K562 (cell line): ENCODE measurements around the gene ABHD17B. TPM values are rescaled to one million over a fixed set of nuclear protein-coding genes. Genes with fewer than 3 reads are reported as not detected.

Experiments used
- MTA2 ChIP-seq: fragments of 450-650 bp; IDR thresholded peaks from 2 replicates; pipeline ENCODE4 v1.6.1; 2016; ENCODE audit warnings: low read depth
- NR2C2 ChIP-seq, 2 experiments: fragments of 200-800 bp in 1 of 2; sonication (Bioruptor generic) in 1 of 2; sonication (generic) in 1 of 2; formaldehyde crosslinking in 1 of 2; IDR thresholded peaks; 2 replicates each; pipeline versions ENCODE4 v1.6.1 to v1.8.0; 2016 to 2022; ENCODE audit warnings: mild to moderate bottlenecking in 1 of 2, missing compliant biosample characterization in 1 of 2, missing genetic modification characterization in 1 of 2, missing genetic modification reagents in 1 of 2
- RFX1 ChIP-seq: fragments of 450-650 bp; IDR thresholded peaks from 2 replicates; pipeline ENCODE4 v1.6.1; 2016; ENCODE audit warnings: mild to moderate bottlenecking, moderate library complexity
- SP2 ChIP-seq: IDR thresholded peaks from 2 replicates; pipeline ENCODE4 v1.6.1; 2011; ENCODE audit warnings: mild to moderate bottlenecking, low read depth, low read length, moderate library complexity; ENCODE audit not compliant: poor library complexity, severe bottlenecking; ENCODE audit errors: extremely low read depth
- ZBTB11 ChIP-seq, 3 experiments: fragments of 200-800 bp in 1 of 3; fragments of 250-450 bp in 1 of 3; fragments of 450-650 bp in 1 of 3; sonication (Bioruptor Pico) in 1 of 3; sonication (Bioruptor generic) in 1 of 3; formaldehyde crosslinking in 1 of 3; IDR thresholded peaks; 2 replicates each; pipeline versions ENCODE4 v1.6.1 to v1.8.0; 2016 to 2022; ENCODE audit warnings: mild to moderate bottlenecking in 2 of 3, missing genetic modification characterization in 2 of 3, missing compliant biosample characterization in 1 of 3, moderate library complexity in 1 of 3
- ZEB2 ChIP-seq: fragments of 450-650 bp; IDR thresholded peaks from 2 replicates; pipeline ENCODE4 v1.6.1; 2016
- polyA plus RNA-seq, 8 experiments: library from polyadenylated mRNA; depleted of rRNA in 4 of 8; stranded (reverse) in 5 of 8; unstranded in 3 of 8; fragments of >200 nt; fragmentation: Nextera tagmentation in 2 of 8; fragmentation: Illumina TruSeq in 1 of 8; extraction: Ambion mirVana in 2 of 8; extraction: Trizol in 1 of 8; gene quantifications; 2 replicates each; pipeline versions ENCODE4 v1.2.1 to v1.2.3, GENCODE V29; 2011 to 2014; ENCODE audit warnings: inconsistent platforms in 1 of 8, missing spikeins in 1 of 8
- total RNA-seq, 7 experiments: library from RNA; depleted of rRNA in 6 of 7; stranded (reverse); fragments of >200 nt in 6 of 7; fragmentation: Illumina TruSeq in 2 of 7; extraction: Trizol in 2 of 7; gene quantifications; 2 replicates each; pipeline versions ENCODE4 v1.2.1 to v1.2.3, GENCODE V29; 2011 to 2021; ENCODE audit warnings: low replicate concordance in 1 of 7
- TF ChIP-seq, protein P1 (sequence below): fragments of 200-600 bp; sonication (generic); IDR thresholded peaks from one replicate; pipeline ENCODE4 v1.6.1; 2012; ENCODE audit warnings: mild to moderate bottlenecking, low read depth, low read length, inconsistent platforms
- TF ChIP-seq, protein P2 (sequence below): fragments of 150-350 bp; IDR thresholded peaks from 2 replicates; pipeline ENCODE4 v1.6.1; 2014; ENCODE audit warnings: low read depth, mild to moderate bottlenecking, low read length, borderline replicate concordance

The ABHD17B gene
- total and polyA plus RNA-seq, 9 of the 15 experiments (the other 6 are each of a cell fraction or from before 2014, with no cell fraction given), result 1.9 to 13.4 (median 10.1) TPM

DNA sequence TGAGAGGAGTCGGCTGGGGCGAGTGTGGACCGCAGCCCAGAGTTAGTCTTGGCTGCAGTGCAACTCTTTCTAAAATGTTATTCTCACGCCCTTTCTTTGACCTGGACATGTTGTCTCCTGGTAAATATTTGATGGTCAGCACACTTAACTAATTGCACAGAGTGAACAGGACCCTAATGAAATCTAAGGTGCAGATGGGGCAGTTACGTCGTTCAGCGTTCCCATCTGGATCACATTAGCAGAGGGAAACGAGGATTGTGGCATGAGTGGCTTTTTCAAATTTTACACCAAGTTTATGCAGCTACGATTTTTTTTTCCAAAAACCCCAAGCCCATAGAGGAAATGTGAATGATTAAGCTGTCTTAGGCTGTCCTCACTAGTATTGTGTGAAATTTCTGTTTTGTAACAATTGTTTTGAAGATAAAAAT, 929 bp upstream of the ABHD17B start (continued):
- TF ChIP-seq, protein P1, sequence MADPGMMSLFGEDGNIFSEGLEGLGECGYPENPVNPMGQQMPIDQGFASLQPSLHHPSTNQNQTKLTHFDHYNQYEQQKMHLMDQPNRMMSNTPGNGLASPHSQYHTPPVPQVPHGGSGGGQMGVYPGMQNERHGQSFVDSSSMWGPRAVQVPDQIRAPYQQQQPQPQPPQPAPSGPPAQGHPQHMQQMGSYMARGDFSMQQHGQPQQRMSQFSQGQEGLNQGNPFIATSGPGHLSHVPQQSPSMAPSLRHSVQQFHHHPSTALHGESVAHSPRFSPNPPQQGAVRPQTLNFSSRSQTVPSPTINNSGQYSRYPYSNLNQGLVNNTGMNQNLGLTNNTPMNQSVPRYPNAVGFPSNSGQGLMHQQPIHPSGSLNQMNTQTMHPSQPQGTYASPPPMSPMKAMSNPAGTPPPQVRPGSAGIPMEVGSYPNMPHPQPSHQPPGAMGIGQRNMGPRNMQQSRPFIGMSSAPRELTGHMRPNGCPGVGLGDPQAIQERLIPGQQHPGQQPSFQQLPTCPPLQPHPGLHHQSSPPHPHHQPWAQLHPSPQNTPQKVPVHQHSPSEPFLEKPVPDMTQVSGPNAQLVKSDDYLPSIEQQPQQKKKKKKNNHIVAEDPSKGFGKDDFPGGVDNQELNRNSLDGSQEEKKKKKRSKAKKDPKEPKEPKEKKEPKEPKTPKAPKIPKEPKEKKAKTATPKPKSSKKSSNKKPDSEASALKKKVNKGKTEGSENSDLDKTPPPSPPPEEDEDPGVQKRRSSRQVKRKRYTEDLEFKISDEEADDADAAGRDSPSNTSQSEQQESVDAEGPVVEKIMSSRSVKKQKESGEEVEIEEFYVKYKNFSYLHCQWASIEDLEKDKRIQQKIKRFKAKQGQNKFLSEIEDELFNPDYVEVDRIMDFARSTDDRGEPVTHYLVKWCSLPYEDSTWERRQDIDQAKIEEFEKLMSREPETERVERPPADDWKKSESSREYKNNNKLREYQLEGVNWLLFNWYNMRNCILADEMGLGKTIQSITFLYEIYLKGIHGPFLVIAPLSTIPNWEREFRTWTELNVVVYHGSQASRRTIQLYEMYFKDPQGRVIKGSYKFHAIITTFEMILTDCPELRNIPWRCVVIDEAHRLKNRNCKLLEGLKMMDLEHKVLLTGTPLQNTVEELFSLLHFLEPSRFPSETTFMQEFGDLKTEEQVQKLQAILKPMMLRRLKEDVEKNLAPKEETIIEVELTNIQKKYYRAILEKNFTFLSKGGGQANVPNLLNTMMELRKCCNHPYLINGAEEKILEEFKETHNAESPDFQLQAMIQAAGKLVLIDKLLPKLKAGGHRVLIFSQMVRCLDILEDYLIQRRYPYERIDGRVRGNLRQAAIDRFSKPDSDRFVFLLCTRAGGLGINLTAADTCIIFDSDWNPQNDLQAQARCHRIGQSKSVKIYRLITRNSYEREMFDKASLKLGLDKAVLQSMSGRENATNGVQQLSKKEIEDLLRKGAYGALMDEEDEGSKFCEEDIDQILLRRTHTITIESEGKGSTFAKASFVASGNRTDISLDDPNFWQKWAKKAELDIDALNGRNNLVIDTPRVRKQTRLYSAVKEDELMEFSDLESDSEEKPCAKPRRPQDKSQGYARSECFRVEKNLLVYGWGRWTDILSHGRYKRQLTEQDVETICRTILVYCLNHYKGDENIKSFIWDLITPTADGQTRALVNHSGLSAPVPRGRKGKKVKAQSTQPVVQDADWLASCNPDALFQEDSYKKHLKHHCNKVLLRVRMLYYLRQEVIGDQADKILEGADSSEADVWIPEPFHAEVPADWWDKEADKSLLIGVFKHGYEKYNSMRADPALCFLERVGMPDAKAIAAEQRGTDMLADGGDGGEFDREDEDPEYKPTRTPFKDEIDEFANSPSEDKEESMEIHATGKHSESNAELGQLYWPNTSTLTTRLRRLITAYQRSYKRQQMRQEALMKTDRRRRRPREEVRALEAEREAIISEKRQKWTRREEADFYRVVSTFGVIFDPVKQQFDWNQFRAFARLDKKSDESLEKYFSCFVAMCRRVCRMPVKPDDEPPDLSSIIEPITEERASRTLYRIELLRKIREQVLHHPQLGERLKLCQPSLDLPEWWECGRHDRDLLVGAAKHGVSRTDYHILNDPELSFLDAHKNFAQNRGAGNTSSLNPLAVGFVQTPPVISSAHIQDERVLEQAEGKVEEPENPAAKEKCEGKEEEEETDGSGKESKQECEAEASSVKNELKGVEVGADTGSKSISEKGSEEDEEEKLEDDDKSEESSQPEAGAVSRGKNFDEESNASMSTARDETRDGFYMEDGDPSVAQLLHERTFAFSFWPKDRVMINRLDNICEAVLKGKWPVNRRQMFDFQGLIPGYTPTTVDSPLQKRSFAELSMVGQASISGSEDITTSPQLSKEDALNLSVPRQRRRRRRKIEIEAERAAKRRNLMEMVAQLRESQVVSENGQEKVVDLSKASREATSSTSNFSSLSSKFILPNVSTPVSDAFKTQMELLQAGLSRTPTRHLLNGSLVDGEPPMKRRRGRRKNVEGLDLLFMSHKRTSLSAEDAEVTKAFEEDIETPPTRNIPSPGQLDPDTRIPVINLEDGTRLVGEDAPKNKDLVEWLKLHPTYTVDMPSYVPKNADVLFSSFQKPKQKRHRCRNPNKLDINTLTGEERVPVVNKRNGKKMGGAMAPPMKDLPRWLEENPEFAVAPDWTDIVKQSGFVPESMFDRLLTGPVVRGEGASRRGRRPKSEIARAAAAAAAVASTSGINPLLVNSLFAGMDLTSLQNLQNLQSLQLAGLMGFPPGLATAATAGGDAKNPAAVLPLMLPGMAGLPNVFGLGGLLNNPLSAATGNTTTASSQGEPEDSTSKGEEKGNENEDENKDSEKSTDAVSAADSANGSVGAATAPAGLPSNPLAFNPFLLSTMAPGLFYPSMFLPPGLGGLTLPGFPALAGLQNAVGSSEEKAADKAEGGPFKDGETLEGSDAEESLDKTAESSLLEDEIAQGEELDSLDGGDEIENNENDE, result no peak
- 0 out of 6 replicates have a peak, but pooled peaks of 1 of the 3 experiments have one; percentile 14 for TF ChIP-seq ZBTB11 (CRISPR knock-in tag; IDR thresholded peaks at IDR 0.05)
- no peak for TF ChIP-seq SP2
- TF ChIP-seq NR2C2 (CRISPR knock-in tag; IDR thresholded peaks at IDR 0.05), result no peak
- no peak; the same call in 1 of the 2 replicates for TF ChIP-seq NR2C2 (tag; IDR thresholded peaks at IDR 0.05)
- no peak for TF ChIP-seq RFX1
- TF ChIP-seq MTA2, result no peak
- TF ChIP-seq, protein P2, sequence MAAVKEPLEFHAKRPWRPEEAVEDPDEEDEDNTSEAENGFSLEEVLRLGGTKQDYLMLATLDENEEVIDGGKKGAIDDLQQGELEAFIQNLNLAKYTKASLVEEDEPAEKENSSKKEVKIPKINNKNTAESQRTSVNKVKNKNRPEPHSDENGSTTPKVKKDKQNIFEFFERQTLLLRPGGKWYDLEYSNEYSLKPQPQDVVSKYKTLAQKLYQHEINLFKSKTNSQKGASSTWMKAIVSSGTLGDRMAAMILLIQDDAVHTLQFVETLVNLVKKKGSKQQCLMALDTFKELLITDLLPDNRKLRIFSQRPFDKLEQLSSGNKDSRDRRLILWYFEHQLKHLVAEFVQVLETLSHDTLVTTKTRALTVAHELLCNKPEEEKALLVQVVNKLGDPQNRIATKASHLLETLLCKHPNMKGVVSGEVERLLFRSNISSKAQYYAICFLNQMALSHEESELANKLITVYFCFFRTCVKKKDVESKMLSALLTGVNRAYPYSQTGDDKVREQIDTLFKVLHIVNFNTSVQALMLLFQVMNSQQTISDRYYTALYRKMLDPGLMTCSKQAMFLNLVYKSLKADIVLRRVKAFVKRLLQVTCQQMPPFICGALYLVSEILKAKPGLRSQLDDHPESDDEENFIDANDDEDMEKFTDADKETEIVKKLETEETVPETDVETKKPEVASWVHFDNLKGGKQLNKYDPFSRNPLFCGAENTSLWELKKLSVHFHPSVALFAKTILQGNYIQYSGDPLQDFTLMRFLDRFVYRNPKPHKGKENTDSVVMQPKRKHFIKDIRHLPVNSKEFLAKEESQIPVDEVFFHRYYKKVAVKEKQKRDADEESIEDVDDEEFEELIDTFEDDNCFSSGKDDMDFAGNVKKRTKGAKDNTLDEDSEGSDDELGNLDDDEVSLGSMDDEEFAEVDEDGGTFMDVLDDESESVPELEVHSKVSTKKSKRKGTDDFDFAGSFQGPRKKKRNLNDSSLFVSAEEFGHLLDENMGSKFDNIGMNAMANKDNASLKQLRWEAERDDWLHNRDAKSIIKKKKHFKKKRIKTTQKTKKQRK, result no peak
- TF ChIP-seq ZEB2, result 0 out of 2 replicates have a peak, but pooled peaks have one; percentile 8
